GM18907 (cell line): ENCODE measurements around the gene RNF224.

ENCODE experiments used
- ATAC-seq: cut with Tn5 transposase; IDR thresholded peaks from one replicate; pipeline ENCODE4 v1.9.1; 2021; ENCODE audit warnings: mild to moderate bottlenecking, moderate library complexity; ENCODE audit not compliant: unreplicated experiment

Gene RNF224

GRCh38 chr9:137227054-137227852, at the start of gene RNF224:
Gene RNF224, plus strand, starts transcription at chr9:137227502. Its CDS starts 834 bp downstream, at chr9:137228336.
- no peak for ATAC-seq

- no peak for ATAC-seq
Measured at GRCh38 chr9:137178201-137178938, 48.9 kb upstream of the RNF224 start.

GRCh38 chr9:137178939-137179630, 48.2 kb upstream of the RNF224 start:
- no peak for ATAC-seq

GRCh38 chr9:137179761-137180160, 47.5 kb upstream of the RNF224 start:
- ATAC-seq, result no peak

- ATAC-seq, result no peak
Measured at GRCh38 chr9:137180491-137180890, 46.8 kb upstream of the RNF224 start.

- ATAC-seq, result no peak
Measured at GRCh38 chr9:137181680-137182079, 45.6 kb upstream of the RNF224 start.

GRCh38 chr9:137182836-137183235, 44.5 kb upstream of the RNF224 start:
- no peak for ATAC-seq

- ATAC-seq, result no peak
Measured at GRCh38 chr9:137183980-137184595, 43.2 kb upstream of the RNF224 start.

- no peak for ATAC-seq
Measured at GRCh38 chr9:137184881-137185660, 42.2 kb upstream of the RNF224 start.

- no peak for ATAC-seq
Measured at GRCh38 chr9:137185921-137186320, 41.4 kb upstream of the RNF224 start.

- ATAC-seq, result no peak
Measured at GRCh38 chr9:137186385-137186784, 40.9 kb upstream of the RNF224 start.

- ATAC-seq, result no peak
Measured at GRCh38 chr9:137187386-137187785, 39.9 kb upstream of the RNF224 start.

- no peak for ATAC-seq
Measured at GRCh38 chr9:137188086-137188489, 39.2 kb upstream of the RNF224 start.

GRCh38 chr9:137188490-137189296, 38.6 kb upstream of the RNF224 start, which contains the start of the genes ANAPC2 and SSNA1:
Gene ANAPC2, minus strand, starts transcription at chr9:137188560. Its CDS starts 28 bp downstream, at chr9:137188532.
Gene SSNA1, plus strand, starts transcription at chr9:137188676. Its CDS starts 51 bp downstream, at chr9:137188727.
- peak; percentile 72 for ATAC-seq

GRCh38 chr9:137189297-137190295, 37.7 kb upstream of the RNF224 start:
- peak; percentile 6 for ATAC-seq

- ATAC-seq, result no peak
Measured at GRCh38 chr9:137190315-137190856, 36.9 kb upstream of the RNF224 start.

- no peak for ATAC-seq
Measured at GRCh38 chr9:137191245-137191644, 36.1 kb upstream of the RNF224 start.
